CD4-positive, alpha-beta T cell (primary cell): ENCODE results near the gene ENOX1. TPM values are rescaled to one million over a fixed set of nuclear protein-coding genes. Genes with fewer than 3 reads are reported as not detected.

Experiments
- ATAC-seq: fragments of 200-7000 bp; cut with Tn5 transposase; one replicate; pipeline ENCODE4 v1.10.0; 2022; ENCODE audit warnings: mild to moderate bottlenecking; ENCODE audit not compliant: poor library complexity
- CTCF ChIA-PET: fragments of 350-600 bp; sonication (Branson Sonifier 250); formaldehyde crosslinking; loops from one replicate; lab custom pipeline; 2021; ENCODE audit warnings: antibody characterized with exemption, inconsistent platforms; lab: Charles Lee
- POLR2A ChIA-PET: fragments of 350-600 bp; sonication (Branson Sonifier 250); formaldehyde crosslinking; loops from one replicate; lab custom pipeline; 2021; ENCODE audit warnings: antibody characterized with exemption, inconsistent platforms; lab: Charles Lee
- DNase-seq, 14 experiments: peaks; one replicate each; pipeline ENCODE4 v3.0.0-alpha.2; 2013 to 2020; ENCODE audit warnings: mixed read lengths in 2 of 14
- H3K27ac ChIP-seq, 2 donors: one replicate each; pipeline versions ENCODE4 v1.5.1 to v1.7.0; 2013; ENCODE audit warnings: low read length in 2 of 2, low read depth in 1 of 2, mild to moderate bottlenecking in 1 of 2
- H3K27me3 ChIP-seq, 2 experiments: 1 replicate in 1 of 2; 2 replicates in 1 of 2; pipeline versions ENCODE4 v1.6.1 to v1.7.0; 2013; ENCODE audit warnings: low read length in 2 of 2, control low read depth in 1 of 2, mild to moderate bottlenecking in 1 of 2, moderate library complexity in 1 of 2; ENCODE audit not compliant: insufficient read depth in 2 of 2, control insufficient read depth in 1 of 2
- H3K36me3 ChIP-seq: one replicate; pipeline ENCODE4 v1.6.1; 2013; ENCODE audit warnings: low read length, control low read depth; ENCODE audit not compliant: insufficient read depth
- H3K4me1 ChIP-seq: one replicate; pipeline ENCODE4 v1.6.1; 2013; ENCODE audit warnings: low read length, control low read depth; ENCODE audit not compliant: insufficient read depth
- H3K4me3 ChIP-seq: one replicate; pipeline ENCODE4 v1.5.1; 2013; ENCODE audit warnings: mild to moderate bottlenecking, low read length, moderate library complexity
- H3K9me3 ChIP-seq, 2 experiments: 1 replicate in 1 of 2; 2 replicates in 1 of 2; pipeline versions ENCODE4 v1.6.1 to v1.7.0; 2013; ENCODE audit warnings: low read length in 2 of 2, mild to moderate bottlenecking in 2 of 2, control low read depth in 1 of 2, moderate library complexity in 1 of 2; ENCODE audit not compliant: control insufficient read depth in 1 of 2, insufficient read depth in 1 of 2
- H3K27ac Mint-ChIP-seq: one replicate; pipeline ENCODE4 v1.8.0; 2020; ENCODE audit warnings: mixed read lengths
- H3K27me3 Mint-ChIP-seq: one replicate; pipeline ENCODE4 v1.8.0; 2021; ENCODE audit warnings: mixed read lengths
- H3K36me3 Mint-ChIP-seq: one replicate; pipeline ENCODE4 v1.8.0; 2021; ENCODE audit warnings: low read depth, mixed read lengths
- H3K4me1 Mint-ChIP-seq: one replicate; pipeline ENCODE4 v1.8.0; 2021; ENCODE audit warnings: low read depth, mixed read lengths
- H3K4me3 Mint-ChIP-seq: one replicate; pipeline ENCODE4 v1.8.0; 2020; ENCODE audit warnings: mild to moderate bottlenecking, mixed read lengths
- H3K9me3 Mint-ChIP-seq: one replicate; pipeline ENCODE4 v1.8.0; 2020; ENCODE audit warnings: mixed read lengths
- intact Hi-C, 2 experiments: fragments of 100-400 bp; cut with DNase I in 1 of 2; cut with micrococcal nuclease in 1 of 2; formaldehyde crosslinking; loops; one replicate each; pipeline versions ENCODE4 v1.15.1 to v1.9.0; 2023 to 2025; cut with DNase I, micrococcal nuclease
- total RNA-seq, 174 experiments: library from RNA in 2 of 174; stranded (reverse) in 2 of 174; gene quantifications; one replicate each; pipeline ENCODE4 v1.2.3 and lab custom pipeline; 2021 to 2026
- TF ChIP-seq, protein P1 (sequence below): fragments of 200-600 bp; IDR thresholded peaks from one replicate; pipeline ENCODE4 v1.8.0; 2022; ENCODE audit warnings: antibody characterized with exemption, mild to moderate bottlenecking

Gene ENOX1
- total RNA-seq, 2 experiments from 2014 or later: not detected

- Histone ChIP-seq H3K27me3 (no peaks in the 10 kb centered on the region), H3K27ac (no peak overlapping the region), H3K36me3 (no peaks in the 10 kb centered on the region), H3K4me3 (no peak overlapping the region), H3K9me3 (peaks cover 0 to 6% of the 10 kb centered on the region in 2 experiments), H3K4me1 (no peaks in the 10 kb centered on the region)
- no peaks in the 10 kb centered on the region for H3K9me3 Mint-ChIP-seq
- no peak overlapping the region for H3K27ac Mint-ChIP-seq
- TF ChIP-seq, protein P1, sequence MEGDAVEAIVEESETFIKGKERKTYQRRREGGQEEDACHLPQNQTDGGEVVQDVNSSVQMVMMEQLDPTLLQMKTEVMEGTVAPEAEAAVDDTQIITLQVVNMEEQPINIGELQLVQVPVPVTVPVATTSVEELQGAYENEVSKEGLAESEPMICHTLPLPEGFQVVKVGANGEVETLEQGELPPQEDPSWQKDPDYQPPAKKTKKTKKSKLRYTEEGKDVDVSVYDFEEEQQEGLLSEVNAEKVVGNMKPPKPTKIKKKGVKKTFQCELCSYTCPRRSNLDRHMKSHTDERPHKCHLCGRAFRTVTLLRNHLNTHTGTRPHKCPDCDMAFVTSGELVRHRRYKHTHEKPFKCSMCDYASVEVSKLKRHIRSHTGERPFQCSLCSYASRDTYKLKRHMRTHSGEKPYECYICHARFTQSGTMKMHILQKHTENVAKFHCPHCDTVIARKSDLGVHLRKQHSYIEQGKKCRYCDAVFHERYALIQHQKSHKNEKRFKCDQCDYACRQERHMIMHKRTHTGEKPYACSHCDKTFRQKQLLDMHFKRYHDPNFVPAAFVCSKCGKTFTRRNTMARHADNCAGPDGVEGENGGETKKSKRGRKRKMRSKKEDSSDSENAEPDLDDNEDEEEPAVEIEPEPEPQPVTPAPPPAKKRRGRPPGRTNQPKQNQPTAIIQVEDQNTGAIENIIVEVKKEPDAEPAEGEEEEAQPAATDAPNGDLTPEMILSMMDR: no peak
- POLR2A ChIA-PET: no interaction called here
- CTCF ChIA-PET: no interaction called here
- no peaks in the 10 kb centered on the region for H3K27me3 Mint-ChIP-seq
- no peak for DNase-seq
- no peaks in the 10 kb centered on the region for H3K4me1 Mint-ChIP-seq
- H3K4me3 Mint-ChIP-seq: no peak overlapping the region
- no peak for ATAC-seq
- intact Hi-C loops: no loop called here
- no peaks in the 10 kb centered on the region for H3K36me3 Mint-ChIP-seq
Measured at GRCh38 chr13:43185226-43185625, 601.5 kb downstream of the ENOX1 start.

DNA sequence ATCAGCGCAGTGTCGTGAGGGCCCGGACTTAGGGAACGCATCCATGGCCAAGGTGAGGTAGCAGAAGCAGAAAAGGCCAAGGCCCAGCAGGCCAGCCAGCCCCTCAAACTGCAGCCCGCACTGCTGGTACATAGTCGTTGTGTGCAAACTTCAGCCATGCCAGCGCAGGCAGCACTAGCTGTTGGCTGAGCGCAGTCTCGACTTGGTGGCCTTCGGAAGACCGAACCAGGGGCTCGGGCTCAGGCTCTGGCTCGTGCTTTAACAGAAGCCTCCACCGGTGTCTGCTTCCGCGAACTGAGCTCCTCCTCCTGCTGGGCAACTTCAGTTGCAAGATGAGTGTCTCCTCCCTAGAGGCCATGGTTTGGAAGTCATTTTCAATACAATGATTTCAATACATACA is 605.9 kb downstream of the ENOX1 start:
- no peak for ATAC-seq
- H3K36me3 Mint-ChIP-seq: no peaks in the 10 kb centered on the region

GRCh38 chr13:43180036-43180660 is 606.6 kb downstream of the ENOX1 start:
- H3K27me3 Mint-ChIP-seq: no peaks in the 10 kb centered on the region
- POLR2A ChIA-PET: no interaction called here
- no peaks in the 10 kb centered on the region for H3K27me3 ChIP-seq
- intact Hi-C loops: no loop called here
- no peaks in the 10 kb centered on the region for H3K4me1 Mint-ChIP-seq
- H3K4me1 ChIP-seq: no peaks in the 10 kb centered on the region
- no peak overlapping the region for H3K27ac Mint-ChIP-seq
- H3K9me3 ChIP-seq: peaks cover 0 to 6% of the 10 kb centered on the region in 2 experiments
- TF ChIP-seq, protein P1: no peak
- H3K4me3 Mint-ChIP-seq: no peak overlapping the region
- CTCF ChIA-PET: no interaction called here
- no peaks in the 10 kb centered on the region for H3K9me3 Mint-ChIP-seq
- no peak overlapping the region for H3K4me3 ChIP-seq
- no peak for ATAC-seq
- no peak for DNase-seq
- H3K36me3 ChIP-seq: no peaks in the 10 kb centered on the region
- no peaks in the 10 kb centered on the region for H3K36me3 Mint-ChIP-seq
- no peak overlapping the region for H3K27ac ChIP-seq

More for the DNA sequence above, 605.9 kb downstream of the ENOX1 start:
- H3K9me3 ChIP-seq: peaks cover 0 to 6% of the 10 kb centered on the region in 2 experiments
- TF ChIP-seq, protein P1: no peak
- H3K36me3 ChIP-seq: no peaks in the 10 kb centered on the region
- DNase-seq: no peak
- intact Hi-C loops: no loop called here
- H3K4me1 ChIP-seq: no peaks in the 10 kb centered on the region
- Mint-ChIP-seq H3K4me1 (no peaks in the 10 kb centered on the region), H3K4me3 (no peak overlapping the region), H3K9me3 (no peaks in the 10 kb centered on the region), H3K27me3 (no peaks in the 10 kb centered on the region), H3K27ac (no peak overlapping the region)
- no peak overlapping the region for H3K27ac ChIP-seq
- CTCF ChIA-PET: no interaction called here
- no peaks in the 10 kb centered on the region for H3K27me3 ChIP-seq
- POLR2A ChIA-PET: no interaction called here
- H3K4me3 ChIP-seq: no peak overlapping the region
